Glutamatergic neuron (in vitro differentiated cells): ENCODE data around the gene IPO5. TPM values are rescaled to one million over a fixed set of nuclear protein-coding genes. Genes with fewer than 3 reads are reported as not detected.

Source experiments
- DNase-seq: peaks from one replicate; pipeline ENCODE4 v3.0.0; 2022
- H3K27ac Mint-ChIP-seq: one replicate; pipeline ENCODE4 v1.8.0; 2020; ENCODE audit warnings: mild to moderate bottlenecking, mixed read lengths, inconsistent platforms; ENCODE audit not compliant: unreplicated experiment
- H3K27me3 Mint-ChIP-seq: one replicate; pipeline ENCODE4 v1.8.0; 2020; ENCODE audit warnings: mild to moderate bottlenecking, moderate library complexity, mixed read lengths, inconsistent platforms; ENCODE audit not compliant: unreplicated experiment
- H3K36me3 Mint-ChIP-seq: one replicate; pipeline ENCODE4 v1.8.0; 2020; ENCODE audit warnings: mild to moderate bottlenecking, mixed read lengths, inconsistent platforms; ENCODE audit not compliant: unreplicated experiment
- H3K4me1 Mint-ChIP-seq: one replicate; pipeline ENCODE4 v1.8.0; 2020; ENCODE audit warnings: mild to moderate bottlenecking, low read depth, mixed read lengths, inconsistent platforms; ENCODE audit not compliant: unreplicated experiment
- H3K4me3 Mint-ChIP-seq: one replicate; pipeline ENCODE4 v1.8.0; 2020; ENCODE audit warnings: mild to moderate bottlenecking, mixed read lengths, inconsistent platforms; ENCODE audit not compliant: unreplicated experiment
- H3K9me3 Mint-ChIP-seq: one replicate; pipeline ENCODE4 v1.8.0; 2020; ENCODE audit warnings: mild to moderate bottlenecking, moderate library complexity, mixed read lengths, inconsistent platforms; ENCODE audit not compliant: unreplicated experiment
- total RNA-seq: library from RNA; stranded (reverse); fragmentation: NEBNext Ultra II Directional; extraction: Animal tissue kit (Norgen Biotek cat#: 25700); gene quantifications from one replicate; pipeline ENCODE4 v1.2.1, GENCODE V29; 2021; ENCODE audit not compliant: unreplicated experiment
- TF ChIP-seq, protein P1 (sequence below): fragments of 200-600 bp; sonication (generic); IDR thresholded peaks from one replicate; pipeline ENCODE4 v1.5.0; 2021; ENCODE audit not compliant: partially characterized antibody, unreplicated experiment

Gene IPO5
- total RNA-seq, 1 donor from 2014 or later: 122 TPM

DNA sequence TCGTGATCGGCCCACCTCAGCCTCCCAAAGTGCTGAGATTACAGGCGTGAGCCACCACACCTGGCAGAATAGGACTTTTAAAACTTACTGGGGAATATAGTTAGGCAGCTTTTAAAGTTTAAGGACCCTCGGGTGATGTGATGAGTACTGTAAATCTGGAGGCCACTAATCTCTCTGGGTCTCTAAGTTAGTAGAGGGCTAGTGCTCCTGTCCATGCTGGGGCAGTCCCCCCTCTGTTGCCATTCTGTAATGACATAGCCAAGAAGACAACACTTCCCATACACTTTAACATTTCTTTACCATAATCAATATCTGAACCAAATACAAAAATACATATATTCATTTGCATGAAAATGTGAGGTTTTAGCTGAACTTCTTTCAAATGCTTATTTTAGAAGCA, 65.7 kb downstream of the IPO5 start:
- TF ChIP-seq, protein P1, sequence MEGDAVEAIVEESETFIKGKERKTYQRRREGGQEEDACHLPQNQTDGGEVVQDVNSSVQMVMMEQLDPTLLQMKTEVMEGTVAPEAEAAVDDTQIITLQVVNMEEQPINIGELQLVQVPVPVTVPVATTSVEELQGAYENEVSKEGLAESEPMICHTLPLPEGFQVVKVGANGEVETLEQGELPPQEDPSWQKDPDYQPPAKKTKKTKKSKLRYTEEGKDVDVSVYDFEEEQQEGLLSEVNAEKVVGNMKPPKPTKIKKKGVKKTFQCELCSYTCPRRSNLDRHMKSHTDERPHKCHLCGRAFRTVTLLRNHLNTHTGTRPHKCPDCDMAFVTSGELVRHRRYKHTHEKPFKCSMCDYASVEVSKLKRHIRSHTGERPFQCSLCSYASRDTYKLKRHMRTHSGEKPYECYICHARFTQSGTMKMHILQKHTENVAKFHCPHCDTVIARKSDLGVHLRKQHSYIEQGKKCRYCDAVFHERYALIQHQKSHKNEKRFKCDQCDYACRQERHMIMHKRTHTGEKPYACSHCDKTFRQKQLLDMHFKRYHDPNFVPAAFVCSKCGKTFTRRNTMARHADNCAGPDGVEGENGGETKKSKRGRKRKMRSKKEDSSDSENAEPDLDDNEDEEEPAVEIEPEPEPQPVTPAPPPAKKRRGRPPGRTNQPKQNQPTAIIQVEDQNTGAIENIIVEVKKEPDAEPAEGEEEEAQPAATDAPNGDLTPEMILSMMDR: no peak
- Mint-ChIP-seq H3K4me1 (no peaks in the 10 kb centered on the region), H3K36me3 (no peaks in the 10 kb centered on the region), H3K27me3 (peaks cover 2% of the 10 kb centered on the region), H3K9me3 (no peaks in the 10 kb centered on the region), H3K27ac (no peak overlapping the region), H3K4me3 (no peak overlapping the region)
- no peak for DNase-seq

DNA sequence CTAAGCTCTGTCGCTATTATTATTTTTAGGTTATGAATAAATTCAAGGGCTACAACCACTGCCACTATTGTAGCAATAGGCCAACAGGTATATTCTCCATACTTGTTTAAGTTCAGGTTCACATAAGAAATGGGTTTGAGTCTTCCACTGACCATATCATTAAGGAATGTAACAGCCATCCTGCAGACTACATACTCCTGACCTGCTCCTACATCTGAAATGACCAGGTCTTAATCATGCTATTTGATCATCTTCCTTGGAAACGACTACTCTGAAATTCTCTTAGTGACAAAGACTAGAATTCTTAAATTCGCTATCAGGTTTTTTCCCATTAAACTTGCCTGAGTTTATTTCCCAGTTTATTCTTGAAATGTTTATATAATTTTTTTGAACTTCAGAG, 66.8 kb downstream of the IPO5 start:
- DNase-seq: no peak
- H3K4me1 Mint-ChIP-seq: no peaks in the 10 kb centered on the region
- no peaks in the 10 kb centered on the region for H3K36me3 Mint-ChIP-seq
- no peaks in the 10 kb centered on the region for H3K27me3 Mint-ChIP-seq
- TF ChIP-seq, protein P1: no peak
- no peaks in the 10 kb centered on the region for H3K9me3 Mint-ChIP-seq
- H3K4me3 Mint-ChIP-seq: no peak overlapping the region
- no peak overlapping the region for H3K27ac Mint-ChIP-seq

DNA sequence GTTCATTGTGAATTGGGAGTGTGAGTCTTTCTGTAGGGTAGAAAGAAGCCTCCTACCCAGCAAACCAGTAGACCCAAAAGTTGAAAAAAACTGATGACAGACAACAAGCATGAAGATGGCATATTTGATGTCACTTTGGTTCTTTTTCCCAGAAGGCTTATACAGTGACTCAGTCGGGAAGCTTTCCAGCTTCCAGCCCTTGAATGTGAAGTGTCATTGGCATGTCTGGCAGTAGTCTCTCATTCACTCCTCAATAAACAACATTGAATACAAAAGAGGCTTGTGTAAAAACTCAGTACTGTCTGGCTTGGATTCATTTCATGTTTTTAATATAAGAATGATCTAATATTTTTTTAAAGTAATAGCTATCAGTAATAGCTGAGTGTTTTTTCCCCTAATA, 68.7 kb downstream of the IPO5 start:
- TF ChIP-seq, protein P1: no peak
- H3K27ac Mint-ChIP-seq: no peak overlapping the region
- no peaks in the 10 kb centered on the region for H3K9me3 Mint-ChIP-seq
- H3K4me3 Mint-ChIP-seq: no peak overlapping the region
- H3K27me3 Mint-ChIP-seq: no peaks in the 10 kb centered on the region
- H3K4me1 Mint-ChIP-seq: peaks cover 5% of the 10 kb centered on the region
- DNase-seq: no peak
- no peaks in the 10 kb centered on the region for H3K36me3 Mint-ChIP-seq

DNA sequence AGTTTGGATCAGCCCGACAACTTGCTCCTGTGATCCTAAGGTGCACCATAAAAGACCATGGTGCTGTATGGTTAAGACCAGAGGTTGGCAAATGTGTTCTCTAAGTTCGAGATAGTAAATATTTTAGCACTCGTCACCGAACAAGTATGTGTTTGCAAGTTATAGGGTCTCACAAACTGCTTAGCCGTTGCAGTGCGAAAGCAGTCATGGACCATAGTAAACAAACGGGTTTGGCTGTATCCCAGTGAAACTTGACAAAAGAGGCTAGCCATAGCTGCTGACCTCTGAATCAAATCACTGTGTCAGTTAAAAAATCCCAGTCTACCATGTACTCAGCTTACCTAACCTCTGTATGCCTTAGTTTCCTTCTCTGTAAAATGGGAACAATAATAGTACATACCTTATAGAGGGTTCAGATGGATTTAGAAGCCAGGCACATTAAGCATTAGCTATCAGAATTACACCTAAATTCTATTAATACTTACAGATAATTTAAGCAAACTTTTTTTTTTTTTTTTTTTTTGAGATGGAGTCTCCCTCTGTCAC, 72.1 kb downstream of the IPO5 start:
- TF ChIP-seq, protein P1: no peak
- no peak overlapping the region for H3K4me3 Mint-ChIP-seq
- no peak overlapping the region for H3K27ac Mint-ChIP-seq
- no peaks in the 10 kb centered on the region for H3K27me3 Mint-ChIP-seq
- H3K9me3 Mint-ChIP-seq: no peaks in the 10 kb centered on the region
- H3K36me3 Mint-ChIP-seq: no peaks in the 10 kb centered on the region
- H3K4me1 Mint-ChIP-seq: peaks cover 5% of the 10 kb centered on the region
- no peak for DNase-seq

DNA sequence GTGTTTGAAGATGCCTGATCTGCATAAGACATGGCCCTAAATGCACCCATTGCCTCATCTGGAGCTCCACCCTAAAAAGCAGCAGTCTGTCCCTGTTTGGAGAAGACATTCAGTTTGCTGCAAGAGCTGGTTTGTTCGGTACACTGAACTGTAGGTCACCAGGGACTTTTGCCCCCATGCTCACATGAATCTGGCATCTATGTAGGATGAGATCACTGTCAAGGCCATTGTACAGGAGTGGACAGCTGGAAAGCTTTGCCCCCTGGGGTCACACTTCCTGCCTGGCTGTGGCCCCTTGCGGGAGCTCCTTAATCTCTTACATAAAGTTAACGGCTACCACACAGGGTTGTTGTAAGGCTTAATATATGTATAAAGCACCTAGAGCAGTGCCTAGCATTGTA, 73.0 kb downstream of the IPO5 start:
- H3K27ac Mint-ChIP-seq: no peak overlapping the region
- H3K27me3 Mint-ChIP-seq: no peaks in the 10 kb centered on the region
- H3K9me3 Mint-ChIP-seq: no peaks in the 10 kb centered on the region
- no peaks in the 10 kb centered on the region for H3K36me3 Mint-ChIP-seq
- H3K4me3 Mint-ChIP-seq: no peak overlapping the region
- DNase-seq: no peak
- H3K4me1 Mint-ChIP-seq: peaks cover 5% of the 10 kb centered on the region
- TF ChIP-seq, protein P1: no peak
